ENCODE data around the gene TRIM69. TPM values are rescaled to one million over a fixed set of nuclear protein-coding genes. Genes with fewer than 3 reads are reported as not detected.
A peak's percentile ranks its signal among the peaks of the same experiment; 100 is the strongest.

The TRIM69 gene
- total and polyA plus RNA-seq, 2 of the 8 experiments (the other 6 are each of a cell fraction or from before 2014, with no cell fraction given), result 4.3 to 6.2 TPM

GRCh38 chr15:44715142-44715796 is 21.1 kb upstream of the TRIM69 start (continued):
- TF ChIP-seq CHD7 (IDR thresholded peaks at IDR 0.05; ENCODE audit: insufficient replicate concordance, low read length) (no peak), SP1 (IDR thresholded peaks at IDR 0.05; ENCODE audit: low read depth, low read length) (peak; percentile 8; the same call in 1 of the 2 replicates)

Data from H1 (cell line).